Suprapubic skin (tissue), 4 donors: ENCODE results near the gene BSND.

Experiments
- CTCF ChIP-seq, 2 donors: fragments of 200-600 bp in 1 of 2; fragments of 450-650 bp in 1 of 2; sonication (generic) in 1 of 2; IDR thresholded peaks; one replicate each; pipeline ENCODE4 v1.5.1; 2016 to 2019; ENCODE audit warnings: antibody characterized with exemption in 2 of 2, mild to moderate bottlenecking in 1 of 2, moderate library complexity in 1 of 2
- EP300 ChIP-seq: sonication (generic); formaldehyde crosslinking; IDR thresholded peaks from one replicate; pipeline ENCODE4 v1.6.1; 2017; ENCODE audit warnings: antibody characterized with exemption
- POLR2A ChIP-seq, 2 donors: fragments of 450-650 bp; IDR thresholded peaks; one replicate each; pipeline ENCODE4 v1.6.1; 2017; ENCODE audit warnings: antibody characterized with exemption in 2 of 2, mild to moderate bottlenecking in 2 of 2, moderate library complexity in 2 of 2
- POLR2AphosphoS5 ChIP-seq, 3 donors: sonication (generic); formaldehyde crosslinking; IDR thresholded peaks; one replicate each; pipeline ENCODE4 v1.6.1; 2017; ENCODE audit warnings: antibody characterized with exemption in 3 of 3

DNA sequence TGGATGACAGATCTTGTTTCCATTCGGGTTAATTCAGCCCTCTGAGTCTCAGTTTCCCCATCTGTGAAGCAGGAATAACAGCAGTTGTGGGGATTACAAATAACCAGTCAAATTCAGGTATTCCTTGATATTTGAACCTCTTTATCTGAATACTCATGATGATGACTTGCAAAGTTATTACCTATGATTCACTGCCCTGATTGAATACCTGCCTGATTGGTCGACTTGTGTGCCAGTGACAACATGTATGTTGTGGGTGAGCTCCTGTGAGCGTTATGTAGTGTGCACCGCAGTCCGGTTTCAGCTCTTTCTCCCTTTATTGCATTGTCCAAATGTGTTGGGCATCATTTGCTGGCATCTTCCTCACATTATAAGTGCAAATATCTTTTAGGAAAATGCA is 27.8 kb upstream of the BSND start:
- TF ChIP-seq EP300, result no peak
- TF ChIP-seq CTCF (IDR thresholded peaks at IDR 0.05), result no peak
- TF ChIP-seq POLR2A (IDR thresholded peaks at IDR 0.05), result no peak
- no peak for TF ChIP-seq POLR2AphosphoS5 (IDR thresholded peaks at IDR 0.05)
